Stomach (tissue), 4 donors: ENCODE results near the gene STK24.

ENCODE experiments used
- EP300 ChIP-seq: sonication (generic); formaldehyde crosslinking; IDR thresholded peaks from one replicate; pipeline ENCODE4 v1.6.1; 2017; ENCODE audit warnings: antibody characterized with exemption
- POLR2A ChIP-seq, 4 donors: fragments of 450-650 bp; IDR thresholded peaks; one replicate each; pipeline ENCODE4 v1.6.1; 2016; ENCODE audit warnings: antibody characterized with exemption in 4 of 4, control low read depth in 2 of 4, mild to moderate bottlenecking in 1 of 4, moderate library complexity in 1 of 4
- POLR2AphosphoS5 ChIP-seq, 3 donors: sonication (generic); formaldehyde crosslinking; IDR thresholded peaks; one replicate each; pipeline ENCODE4 v1.6.1; 2016; ENCODE audit warnings: antibody characterized with exemption in 3 of 3
- TF ChIP-seq, protein P1 (sequence below), 7 experiments: fragments of 450-650 bp in 4 of 7; fragments of 200-600 bp in 3 of 7; sonication (generic) in 3 of 7; IDR thresholded peaks; one replicate each; pipeline ENCODE4 v1.5.1; 2016 to 2019; ENCODE audit warnings: antibody characterized with exemption in 7 of 7, control low read depth in 2 of 7, mild to moderate bottlenecking in 1 of 7

DNA sequence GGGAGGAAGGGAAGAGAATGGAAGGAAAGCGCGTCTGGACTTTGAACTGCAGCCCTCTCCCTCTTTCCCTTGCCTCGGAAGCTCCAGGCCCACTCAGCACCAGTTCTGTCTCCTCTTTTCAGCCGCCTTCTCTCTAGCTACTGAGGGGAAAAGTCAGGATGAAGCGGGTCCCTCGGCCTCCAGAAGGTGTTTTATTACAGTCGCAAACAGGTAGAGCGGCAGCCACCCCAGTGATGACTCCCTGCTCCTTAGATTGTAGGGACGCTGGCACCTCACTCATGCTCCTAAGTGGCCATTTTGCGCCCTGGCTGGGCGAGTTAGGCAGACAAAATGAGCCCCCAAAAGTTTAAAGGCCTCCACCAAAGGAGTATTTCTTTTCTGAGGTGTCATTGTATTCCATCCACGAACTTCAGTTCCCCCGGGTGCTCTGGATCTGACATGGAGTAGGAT, 954 bp upstream of the STK24 start:
- TF ChIP-seq, protein P1, sequence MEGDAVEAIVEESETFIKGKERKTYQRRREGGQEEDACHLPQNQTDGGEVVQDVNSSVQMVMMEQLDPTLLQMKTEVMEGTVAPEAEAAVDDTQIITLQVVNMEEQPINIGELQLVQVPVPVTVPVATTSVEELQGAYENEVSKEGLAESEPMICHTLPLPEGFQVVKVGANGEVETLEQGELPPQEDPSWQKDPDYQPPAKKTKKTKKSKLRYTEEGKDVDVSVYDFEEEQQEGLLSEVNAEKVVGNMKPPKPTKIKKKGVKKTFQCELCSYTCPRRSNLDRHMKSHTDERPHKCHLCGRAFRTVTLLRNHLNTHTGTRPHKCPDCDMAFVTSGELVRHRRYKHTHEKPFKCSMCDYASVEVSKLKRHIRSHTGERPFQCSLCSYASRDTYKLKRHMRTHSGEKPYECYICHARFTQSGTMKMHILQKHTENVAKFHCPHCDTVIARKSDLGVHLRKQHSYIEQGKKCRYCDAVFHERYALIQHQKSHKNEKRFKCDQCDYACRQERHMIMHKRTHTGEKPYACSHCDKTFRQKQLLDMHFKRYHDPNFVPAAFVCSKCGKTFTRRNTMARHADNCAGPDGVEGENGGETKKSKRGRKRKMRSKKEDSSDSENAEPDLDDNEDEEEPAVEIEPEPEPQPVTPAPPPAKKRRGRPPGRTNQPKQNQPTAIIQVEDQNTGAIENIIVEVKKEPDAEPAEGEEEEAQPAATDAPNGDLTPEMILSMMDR (IDR thresholded peaks at IDR 0.05) = no peak
- TF ChIP-seq POLR2A (IDR thresholded peaks at IDR 0.05) (no peak), POLR2AphosphoS5 (IDR thresholded peaks at IDR 0.05) (no peak), EP300 (no peak)
